ENCODE results near the gene LRP10. TPM values are rescaled to one million over a fixed set of nuclear protein-coding genes. Genes with fewer than 3 reads are reported as not detected.

Gene LRP10
- total RNA-seq, 3 donors from 2014 or later (not counting 1 experiment from before 2014, with no cell fraction given), result 97.8 to 118 (median 102) TPM

GRCh38 chr14:22922294-22922693, 50.8 kb downstream of the LRP10 start:
- H3K36me3 ChIP-seq (ENCODE audit: control insufficient read depth, insufficient read depth, low read length), result peaks cover 28% of the 10 kb centered on the region
- no peaks in the 10 kb centered on the region for H3K9me3 Mint-ChIP-seq

GRCh38 chr14:22923746-22924145, 52.2 kb downstream of the LRP10 start:
- Histone ChIP-seq H3K27ac (ENCODE audit: low read length) (no peak overlapping the region), H3K9me3 (ENCODE audit: control insufficient read depth, insufficient read depth, low read length) (no peaks in the 10 kb centered on the region), H3K4me1 (ENCODE audit: control insufficient read depth, insufficient read depth, low read length) (peaks cover 12% of the 10 kb centered on the region), H3K36me3 (ENCODE audit: control insufficient read depth, insufficient read depth, low read length) (peaks cover 28% of the 10 kb centered on the region), H3K4me3 (ENCODE audit: low read length) (no peak overlapping the region), H3K27me3 (ENCODE audit: control insufficient read depth, insufficient read depth, low read length) (no peaks in the 10 kb centered on the region)
- no peak for TF ChIP-seq CTCF (IDR thresholded peaks at IDR 0.05)
- 96% methylated on average over 4 of the region's 5 CpGs for WGBS (ENCODE audit: insufficient coverage)
- peaks cover 11 to 13% of the 10 kb centered on the region in 2 donors for H3K4me1 Mint-ChIP-seq
- peaks cover 0 to 3% of the 10 kb centered on the region in 2 donors for H3K27me3 Mint-ChIP-seq (ENCODE audit: low read depth in 2 of 2)
- no peak for ATAC-seq
- H3K36me3 Mint-ChIP-seq, result no peaks in the 10 kb centered on the region
- H3K27ac Mint-ChIP-seq, result no peak overlapping the region
- intact Hi-C loops (cut with micrococcal nuclease), result loop anchor here (10.0 kb wide), 1 partner anchor 1211 kb away; the partner anchor contains the start of genes FITM1 and PSME1
- no peak overlapping the region for H3K4me3 Mint-ChIP-seq
- no peaks in the 10 kb centered on the region for H3K9me3 Mint-ChIP-seq
- no peak for DNase-seq

More at GRCh38 chr14:22922294-22922693, 50.8 kb downstream of the LRP10 start:
- Histone ChIP-seq H3K4me1 (ENCODE audit: control insufficient read depth, insufficient read depth, low read length) (peaks cover 17% of the 10 kb centered on the region), H3K27ac (ENCODE audit: low read length) (no peak overlapping the region), H3K9me3 (ENCODE audit: control insufficient read depth, insufficient read depth, low read length) (no peaks in the 10 kb centered on the region), H3K4me3 (ENCODE audit: low read length) (no peak overlapping the region), H3K27me3 (ENCODE audit: control insufficient read depth, insufficient read depth, low read length) (no peaks in the 10 kb centered on the region)
- no peak for TF ChIP-seq CTCF (IDR thresholded peaks at IDR 0.05)
- intact Hi-C loops (cut with micrococcal nuclease), result loop anchor here (10.0 kb wide), 1 partner anchor 1213 kb away; the partner anchor contains the start of genes FITM1 and PSME1
- Mint-ChIP-seq H3K27ac (no peak overlapping the region), H3K4me3 (no peak overlapping the region), H3K27me3 (ENCODE audit: low read depth in 2 of 2) (peaks cover 0 to 3% of the 10 kb centered on the region in 2 donors), H3K36me3 (no peaks in the 10 kb centered on the region), H3K4me1 (peaks cover 22 to 26% of the 10 kb centered on the region in 2 donors)
- DNase-seq, result no peak
- WGBS (ENCODE audit: insufficient coverage), result 100% methylated on average over 2 of the region's 2 CpGs
- ATAC-seq, result no peak

GRCh38 chr14:22925513-22925912, 54.0 kb downstream of the LRP10 start:
- intact Hi-C loops (cut with micrococcal nuclease), result loop anchor here (10.0 kb wide), 1 partner anchor 1209 kb away; the partner anchor contains the start of genes FITM1 and PSME1
- no peak overlapping the region for H3K4me3 ChIP-seq (ENCODE audit: low read length)
- Mint-ChIP-seq H3K4me1 (no peaks in the 10 kb centered on the region), H3K27ac (no peak overlapping the region), H3K4me3 (no peak overlapping the region), H3K9me3 (no peaks in the 10 kb centered on the region), H3K27me3 (ENCODE audit: low read depth in 2 of 2) (no peaks in the 10 kb centered on the region), H3K36me3 (no peaks in the 10 kb centered on the region)
- DNase-seq (no peak), ATAC-seq (no peak)
- WGBS (ENCODE audit: insufficient coverage), result 99% methylated on average over 7 of the region's 8 CpGs
- peaks cover 14% of the 10 kb centered on the region for H3K4me1 ChIP-seq (ENCODE audit: control insufficient read depth, insufficient read depth, low read length)
- no peaks in the 10 kb centered on the region for H3K9me3 ChIP-seq (ENCODE audit: control insufficient read depth, insufficient read depth, low read length)
- no peak overlapping the region for H3K27ac ChIP-seq (ENCODE audit: low read length)
- TF ChIP-seq CTCF (IDR thresholded peaks at IDR 0.05), result no peak
- no peaks in the 10 kb centered on the region for H3K27me3 ChIP-seq (ENCODE audit: control insufficient read depth, insufficient read depth, low read length)
- H3K36me3 ChIP-seq (ENCODE audit: control insufficient read depth, insufficient read depth, low read length), result peaks cover 28% of the 10 kb centered on the region

- peaks cover 18% of the 10 kb centered on the region for H3K4me1 ChIP-seq (ENCODE audit: control insufficient read depth, insufficient read depth, low read length)
- no peak overlapping the region for H3K4me3 ChIP-seq (ENCODE audit: low read length)
- Mint-ChIP-seq H3K4me1 (no peaks in the 10 kb centered on the region), H3K36me3 (no peaks in the 10 kb centered on the region), H3K4me3 (no peak overlapping the region), H3K27me3 (ENCODE audit: low read depth in 2 of 2) (no peaks in the 10 kb centered on the region), H3K27ac (no peak overlapping the region), H3K9me3 (no peaks in the 10 kb centered on the region)
- DNase-seq, result no peak
- intact Hi-C loops (cut with micrococcal nuclease), result loop anchor here (10.0 kb wide), 1 partner anchor 1208 kb away; the partner anchor contains the start of genes FITM1 and PSME1
- no peak for ATAC-seq
- H3K36me3 ChIP-seq (ENCODE audit: control insufficient read depth, insufficient read depth, low read length), result peaks cover 26% of the 10 kb centered on the region
- no peaks in the 10 kb centered on the region for H3K9me3 ChIP-seq (ENCODE audit: control insufficient read depth, insufficient read depth, low read length)
- 87% methylated on average over 2 of the region's 4 CpGs for WGBS (ENCODE audit: insufficient coverage)
- no peak for TF ChIP-seq CTCF (IDR thresholded peaks at IDR 0.05)
- H3K27me3 ChIP-seq (ENCODE audit: control insufficient read depth, insufficient read depth, low read length), result no peaks in the 10 kb centered on the region
- H3K27ac ChIP-seq (ENCODE audit: low read length), result no peak overlapping the region
These were observed 54.8 kb downstream of the LRP10 start for GRCh38 chr14:22926316-22926715.
